DOHH2 (cell line): ENCODE measurements around the gene BRIP1.

Experiments used
- EZH2phosphoT487 ChIP-seq: fragments of 200-600 bp; sonication (generic); IDR thresholded peaks from 2 replicates; pipeline ENCODE4 v1.6.1; 2017; ENCODE audit warnings: borderline replicate concordance, mild to moderate bottlenecking, antibody characterized with exemption, low read length, moderate library complexity, mixed read lengths
- TF ChIP-seq, protein P1 (sequence below): fragments of 200-600 bp; sonication (generic); IDR thresholded peaks from one replicate; pipeline ENCODE4 v1.5.1; 2014; ENCODE audit warnings: antibody characterized with exemption, mild to moderate bottlenecking, low read depth, low read length; ENCODE audit not compliant: poor library complexity, severe bottlenecking

DNA sequence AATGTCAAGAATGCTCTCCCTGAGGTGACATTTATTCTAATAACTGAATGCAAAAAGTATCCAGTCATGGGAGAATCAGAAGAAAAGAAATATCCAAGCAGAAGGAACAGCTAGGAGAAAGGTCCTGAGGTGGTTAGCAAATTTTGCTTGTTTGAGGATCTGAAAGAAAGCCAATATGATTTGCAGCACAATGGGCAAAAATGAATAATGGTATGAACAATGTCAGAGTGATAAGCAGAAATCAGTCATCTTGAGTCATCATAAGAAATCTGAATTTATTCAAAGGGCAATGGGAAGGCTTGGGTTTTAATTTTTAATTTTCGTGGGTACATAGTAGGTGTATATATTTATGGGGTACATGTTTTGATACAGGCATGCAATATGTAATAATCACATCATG lies 68.5 kb downstream of the BRIP1 start:
- TF ChIP-seq, protein P1, sequence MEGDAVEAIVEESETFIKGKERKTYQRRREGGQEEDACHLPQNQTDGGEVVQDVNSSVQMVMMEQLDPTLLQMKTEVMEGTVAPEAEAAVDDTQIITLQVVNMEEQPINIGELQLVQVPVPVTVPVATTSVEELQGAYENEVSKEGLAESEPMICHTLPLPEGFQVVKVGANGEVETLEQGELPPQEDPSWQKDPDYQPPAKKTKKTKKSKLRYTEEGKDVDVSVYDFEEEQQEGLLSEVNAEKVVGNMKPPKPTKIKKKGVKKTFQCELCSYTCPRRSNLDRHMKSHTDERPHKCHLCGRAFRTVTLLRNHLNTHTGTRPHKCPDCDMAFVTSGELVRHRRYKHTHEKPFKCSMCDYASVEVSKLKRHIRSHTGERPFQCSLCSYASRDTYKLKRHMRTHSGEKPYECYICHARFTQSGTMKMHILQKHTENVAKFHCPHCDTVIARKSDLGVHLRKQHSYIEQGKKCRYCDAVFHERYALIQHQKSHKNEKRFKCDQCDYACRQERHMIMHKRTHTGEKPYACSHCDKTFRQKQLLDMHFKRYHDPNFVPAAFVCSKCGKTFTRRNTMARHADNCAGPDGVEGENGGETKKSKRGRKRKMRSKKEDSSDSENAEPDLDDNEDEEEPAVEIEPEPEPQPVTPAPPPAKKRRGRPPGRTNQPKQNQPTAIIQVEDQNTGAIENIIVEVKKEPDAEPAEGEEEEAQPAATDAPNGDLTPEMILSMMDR = no peak
- TF ChIP-seq EZH2phosphoT487 = no peak
